Neuronal stem cell (in vitro differentiated cells): ENCODE measurements around the gene ZIC2.

Experiments
- DNase-seq: peaks from one replicate; pipeline ENCODE4 v3.0.0-alpha.2; 2013; ENCODE audit warnings: low spot score
- H2AFZ ChIP-seq: one replicate; pipeline ENCODE4 v1.6.1; 2013; ENCODE audit warnings: mild to moderate bottlenecking, low read length, inconsistent platforms
- H2AK5ac ChIP-seq: 2 replicates; pipeline ENCODE4 v1.6.1; 2013; ENCODE audit warnings: low read depth, mild to moderate bottlenecking, inconsistent platforms, low read length, moderate library complexity, mixed read lengths
- H2BK120ac ChIP-seq: 2 replicates; pipeline ENCODE4 v1.6.1; 2013; ENCODE audit warnings: low read depth, mild to moderate bottlenecking, inconsistent platforms, low read length, moderate library complexity, mixed read lengths
- H2BK12ac ChIP-seq: one replicate; pipeline ENCODE4 v1.6.1; 2013; ENCODE audit warnings: low read length, inconsistent platforms
- H2BK15ac ChIP-seq: 2 replicates; pipeline ENCODE4 v1.6.1; 2013; ENCODE audit warnings: mild to moderate bottlenecking, low read length, inconsistent platforms, mixed read lengths
- H2BK5ac ChIP-seq: one replicate; pipeline ENCODE4 v1.6.1; 2013; ENCODE audit warnings: inconsistent platforms, mild to moderate bottlenecking, low read length, moderate library complexity
- H3K14ac ChIP-seq: one replicate; pipeline ENCODE4 v1.6.1; 2013; ENCODE audit warnings: low read length, inconsistent platforms
- H3K18ac ChIP-seq: 2 replicates; pipeline ENCODE4 v1.6.1; 2013; ENCODE audit warnings: low read length, inconsistent platforms
- H3K23ac ChIP-seq: 2 replicates; pipeline ENCODE4 v1.6.1; 2013; ENCODE audit warnings: low read depth, mild to moderate bottlenecking, mixed read lengths, low read length, inconsistent platforms; ENCODE audit not compliant: poor library complexity
- H3K27ac ChIP-seq: replicated peaks from 3 replicates; pipeline ENCODE4 v1.5.1; 2013; ENCODE audit warnings: low read length, inconsistent platforms
- H3K27me3 ChIP-seq, 3 experiments: 2 replicates each; pipeline ENCODE4 v1.6.1; 2013; ENCODE audit warnings: low read length in 3 of 3, mild to moderate bottlenecking in 2 of 3, inconsistent platforms in 1 of 3, low read depth in 1 of 3, mixed read lengths in 1 of 3, moderate library complexity in 1 of 3; ENCODE audit not compliant: control insufficient read depth in 3 of 3, insufficient read depth in 3 of 3
- H3K36me3 ChIP-seq, 2 donors: replicated peaks in 1 of 2; 2 replicates each; pipeline ENCODE4 v1.6.1; 2013; ENCODE audit warnings: low read length in 2 of 2; ENCODE audit not compliant: control insufficient read depth in 2 of 2, insufficient read depth in 2 of 2
- H3K4ac ChIP-seq: 2 replicates; pipeline ENCODE4 v1.6.1; 2013; ENCODE audit warnings: inconsistent platforms, mild to moderate bottlenecking, low read length, moderate library complexity
- H3K4me1 ChIP-seq, 2 donors: 1 replicate in 1 of 2; 2 replicates in 1 of 2; pipeline ENCODE4 v1.6.1; 2013; ENCODE audit warnings: low read length in 2 of 2, low read depth in 1 of 2; ENCODE audit not compliant: control insufficient read depth in 2 of 2, insufficient read depth in 1 of 2
- H3K4me2 ChIP-seq: one replicate; pipeline ENCODE4 v1.6.1; 2013; ENCODE audit warnings: mild to moderate bottlenecking, low read length, inconsistent platforms; ENCODE audit not compliant: insufficient read depth, poor library complexity, severe bottlenecking
- H3K4me3 ChIP-seq, 2 donors: 2 replicates each; pipeline ENCODE4 v1.5.1; 2013; ENCODE audit warnings: low read length in 2 of 2, mild to moderate bottlenecking in 2 of 2, inconsistent platforms in 1 of 2, moderate library complexity in 1 of 2
- H3K79me1 ChIP-seq: one replicate; pipeline ENCODE4 v1.6.1; 2013; ENCODE audit warnings: low read depth, mild to moderate bottlenecking, inconsistent platforms, low read length, moderate library complexity
- H3K9ac ChIP-seq: one replicate; pipeline ENCODE4 v1.6.1; 2013; ENCODE audit warnings: mild to moderate bottlenecking, low read depth, low read length, inconsistent platforms; ENCODE audit not compliant: poor library complexity
- H3K9me3 ChIP-seq, 2 donors: replicated peaks in 1 of 2; 2 replicates each; pipeline versions ENCODE3 to v1.6.1; 2013; ENCODE audit warnings: low read length in 2 of 2, mild to moderate bottlenecking in 2 of 2, inconsistent platforms in 1 of 2, low read depth in 1 of 2, mixed read lengths in 1 of 2, moderate library complexity in 1 of 2; ENCODE audit not compliant: control insufficient read depth in 2 of 2, insufficient read depth in 1 of 2
- H4K8ac ChIP-seq: one replicate; pipeline ENCODE4 v1.6.1; 2013; ENCODE audit warnings: low read depth, mild to moderate bottlenecking, inconsistent platforms, low read length, moderate library complexity
- H4K91ac ChIP-seq: one replicate; pipeline ENCODE4 v1.6.1; 2013; ENCODE audit warnings: low read length, low read depth, mild to moderate bottlenecking, inconsistent platforms; ENCODE audit not compliant: poor library complexity
- WGBS, 2 donors: extraction: QIAGEN DNeasy Blood & Tissue Kit; methylation state at CpG; one replicate each; pipeline ENCODE4 v1.1.7; 2013; ENCODE audit warnings: missing lambda C conversion rate in 2 of 2, mixed read lengths in 1 of 2; ENCODE audit not compliant: insufficient read length in 2 of 2, insufficient replicate concordance in 1 of 2; ENCODE audit errors: extremely low coverage in 2 of 2; 5-methylcytosine and 5-hydroxymethylcytosine counted together

Gene ZIC2

GRCh38 chr13:99969453-99969918, 12.1 kb upstream of the ZIC2 start:
- peak overlapping the region; percentile 92 for H2BK12ac ChIP-seq
- peak overlapping the region; percentile 95 for H4K8ac ChIP-seq
- H3K4me2 ChIP-seq = peak overlapping the region; percentile 95
- H3K4me3 ChIP-seq = peak overlapping the region; percentile 97 to 99
- H3K4ac ChIP-seq = peak overlapping the region; percentile 99
- peaks cover 10 to 50% of the 10 kb centered on the region in 2 donors for H3K36me3 ChIP-seq
- peak overlapping the region; percentile 98 for H2AK5ac ChIP-seq
- H3K79me1 ChIP-seq = peaks cover 8% of the 10 kb centered on the region
- peaks cover 16 to 27% of the 10 kb centered on the region in 2 donors for H3K4me1 ChIP-seq
- no peak overlapping the region for H2AFZ ChIP-seq
- peak overlapping the region; percentile 99 for H3K14ac ChIP-seq
- H2BK5ac ChIP-seq = peak overlapping the region; percentile 99
- H3K9me3 ChIP-seq = no peaks in the 10 kb centered on the region
- peak overlapping the region; percentile 100 for H3K18ac ChIP-seq
- peaks cover 0 to 10% (median 5%) of the 10 kb centered on the region in 3 experiments for H3K27me3 ChIP-seq
- H3K23ac ChIP-seq = peak overlapping the region; percentile 97
- peak overlapping the region; percentile 81 for H3K27ac ChIP-seq
- DNase-seq = no peak
- H4K91ac ChIP-seq = no peak overlapping the region
- peak overlapping the region; percentile 99 for H2BK15ac ChIP-seq
- peak overlapping the region; percentile 100 for H3K9ac ChIP-seq
- H2BK120ac ChIP-seq = peak overlapping the region; percentile 98
- WGBS, 2 donors = no CpG with 5 or more reads among the region's 52 CpGs

GRCh38 chr13:99969919-99970650, 11.5 kb upstream of the ZIC2 start:
- H3K4me3 ChIP-seq = peak overlapping the region; percentile 97 to 99
- H2BK5ac ChIP-seq = peak overlapping the region; percentile 99
- peaks cover 10 to 44% of the 10 kb centered on the region in 2 donors for H3K36me3 ChIP-seq
- H2AK5ac ChIP-seq = peak overlapping the region; percentile 86
- H3K4ac ChIP-seq = peak overlapping the region; percentile 91
- peak overlapping the region; percentile 97 for H3K14ac ChIP-seq
- H4K91ac ChIP-seq = no peak overlapping the region
- H3K27ac ChIP-seq = peak overlapping the region; percentile 82
- H3K23ac ChIP-seq = peak overlapping the region; percentile 99
- peak overlapping the region; percentile 95 for H3K4me2 ChIP-seq
- peaks cover 22 to 27% of the 10 kb centered on the region in 2 donors for H3K4me1 ChIP-seq
- H2BK12ac ChIP-seq = peak overlapping the region; percentile 75
- H2AFZ ChIP-seq = no peak overlapping the region
- no peak overlapping the region for H4K8ac ChIP-seq
- H3K9me3 ChIP-seq = no peaks in the 10 kb centered on the region
- peak overlapping the region; percentile 98 for H2BK120ac ChIP-seq
- H3K27me3 ChIP-seq = peaks cover 0 to 16% (median 5%) of the 10 kb centered on the region in 3 experiments
- WGBS, 2 donors = no CpG with 5 or more reads among the region's 79 CpGs
- DNase-seq = no peak
- H3K18ac ChIP-seq = peak overlapping the region; percentile 100
- H3K9ac ChIP-seq = peak overlapping the region; percentile 99
- peak overlapping the region; percentile 97 for H2BK15ac ChIP-seq
- H3K79me1 ChIP-seq = peaks cover 10% of the 10 kb centered on the region

GRCh38 chr13:99970651-99971575, 10.7 kb upstream of the ZIC2 start:
- peaks cover 0 to 25% (median 5%) of the 10 kb centered on the region in 3 experiments for H3K27me3 ChIP-seq
- peaks cover 16 to 20% of the 10 kb centered on the region in 2 donors for H3K4me1 ChIP-seq

More at GRCh38 chr13:99970651-99971575, 10.7 kb upstream of the ZIC2 start:
- no peak for DNase-seq
- Histone ChIP-seq H2BK12ac (peak overlapping the region; percentile 89), H3K79me1 (peaks cover 10% of the 10 kb centered on the region), H3K36me3 (peaks cover 5 to 36% of the 10 kb centered on the region in 2 donors), H2BK120ac (peak overlapping the region; percentile 89), H4K8ac (no peak overlapping the region), H3K9ac (peak overlapping the region; percentile 98), H3K14ac (no peak overlapping the region), H3K4ac (peak overlapping the region; percentile 72), H3K27ac (peak overlapping the region; percentile 92), H3K18ac (peak overlapping the region; percentile 100), H3K9me3 (no peaks in the 10 kb centered on the region), H2BK5ac (peak overlapping the region; percentile 79), H3K4me2 (peak overlapping the region; percentile 95), H4K91ac (no peak overlapping the region), H2AK5ac (peak overlapping the region; percentile 94), H3K4me3 (peak overlapping the region; percentile 97 to 99), H2BK15ac (peak overlapping the region; percentile 88), H3K23ac (peak overlapping the region; percentile 77), H2AFZ (peak overlapping the region; percentile 76)
- WGBS, 2 donors = no CpG with 5 or more reads among the region's 118 CpGs
